ENCODE measurements around the gene KRTAP5-7.
"Not testable (repeated sequence)": the region's sequence is repeated elsewhere in the genome, so short reads cannot be mapped to it uniquely, and the experiment has no call there.

Gene KRTAP5-7

DNA sequence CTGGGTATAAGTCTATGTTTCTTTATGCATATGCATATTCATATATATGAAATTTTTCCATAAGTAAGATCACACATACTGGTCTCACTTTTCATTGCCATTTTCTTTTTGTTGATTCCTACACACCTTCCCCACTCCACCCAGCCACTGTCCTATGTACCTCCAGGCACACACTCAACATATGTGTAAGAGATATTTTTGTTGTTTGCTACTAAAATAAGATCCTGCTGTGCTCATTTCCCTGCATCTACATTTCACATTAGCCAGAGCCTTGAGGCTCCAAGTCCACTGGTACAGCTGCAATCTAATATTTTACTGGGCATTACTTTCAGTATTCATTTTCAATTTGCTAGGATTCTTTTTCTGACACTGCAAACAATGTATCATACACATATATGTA, 30.2 kb downstream of the KRTAP5-7 start:
- DNase-seq (ENCODE audit: low read depth in 2 of 2) = no peak

DNA sequence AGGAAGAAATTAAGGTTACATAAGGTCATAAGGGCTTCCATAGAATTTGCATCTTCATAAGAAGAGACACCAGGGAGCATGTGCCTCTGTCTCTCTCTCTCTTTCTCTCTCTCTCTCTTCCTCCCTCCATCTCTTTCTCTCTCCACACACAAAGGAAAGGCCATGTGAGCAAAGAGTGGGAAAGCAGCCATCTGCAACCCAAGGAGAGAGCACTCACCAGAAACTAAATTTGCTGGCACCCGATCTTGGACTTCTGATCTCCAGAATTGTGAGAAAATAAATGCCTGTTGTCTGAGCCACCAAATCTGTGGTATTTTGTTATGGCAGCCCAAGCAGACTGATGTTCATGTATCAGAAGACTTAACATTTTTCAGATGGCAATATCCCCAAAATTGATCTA, 31.9 kb downstream of the KRTAP5-7 start:
- no peak for DNase-seq (ENCODE audit: low read depth in 2 of 2)

GRCh38 chr11:71562120-71562519, 35.1 kb downstream of the KRTAP5-7 start:
- no peak for DNase-seq (ENCODE audit: low read depth in 2 of 2)

- DNase-seq (ENCODE audit: low read depth in 2 of 2) = peak in 1 of 2 donors; percentile 11
These were observed 36.3 kb downstream of the KRTAP5-7 start for GRCh38 chr11:71563406-71563805.

DNA sequence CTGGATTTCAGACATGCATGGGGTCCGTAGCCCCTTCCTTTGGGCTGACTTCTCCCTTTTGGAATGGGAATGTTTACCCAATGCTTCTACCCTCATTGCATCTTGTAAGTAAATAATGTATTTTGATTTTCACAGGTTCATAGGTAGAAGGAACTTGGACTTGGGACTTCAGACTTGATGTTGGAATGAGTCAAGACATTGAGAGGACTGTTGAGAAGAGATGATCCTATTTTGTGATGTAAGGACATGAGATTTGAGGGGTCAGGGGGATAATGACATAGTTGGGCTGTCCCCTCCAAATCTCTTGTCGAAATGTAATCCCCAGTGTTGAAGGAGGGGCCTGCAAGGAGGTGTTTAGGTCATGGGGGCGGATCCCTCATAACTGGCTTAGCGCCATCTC, 37.4 kb downstream of the KRTAP5-7 start:
- no peak for DNase-seq (ENCODE audit: low read depth in 2 of 2)

DNA sequence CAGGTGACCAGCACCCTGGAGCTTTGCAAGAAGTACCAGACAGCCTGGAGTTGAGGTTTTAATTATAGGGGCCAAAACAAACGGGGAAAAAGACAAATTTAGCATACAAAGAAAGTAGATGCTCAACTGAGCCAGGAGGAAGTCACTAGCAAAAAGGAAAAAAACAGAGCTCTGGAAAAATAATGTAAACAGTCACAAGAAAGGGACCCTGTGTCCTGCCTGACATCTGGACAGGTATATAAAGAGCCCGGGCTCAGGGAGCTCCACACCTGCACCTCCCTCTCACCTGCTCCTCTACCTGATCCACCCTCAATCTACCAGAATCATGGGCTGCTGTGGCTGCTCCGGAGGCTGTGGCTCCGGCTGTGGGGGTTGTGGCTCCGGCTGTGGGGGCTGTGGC, 38.2 kb downstream of the KRTAP5-7 start, which contains the start of gene KRTAP5-10:
Gene KRTAP5-10 (plus strand): TSS at position 301 of the 400 bp plus-strand sequence. CDS start 25 bp downstream, at position 326.
- no peak for DNase-seq (ENCODE audit: low read depth in 2 of 2)

DNA sequence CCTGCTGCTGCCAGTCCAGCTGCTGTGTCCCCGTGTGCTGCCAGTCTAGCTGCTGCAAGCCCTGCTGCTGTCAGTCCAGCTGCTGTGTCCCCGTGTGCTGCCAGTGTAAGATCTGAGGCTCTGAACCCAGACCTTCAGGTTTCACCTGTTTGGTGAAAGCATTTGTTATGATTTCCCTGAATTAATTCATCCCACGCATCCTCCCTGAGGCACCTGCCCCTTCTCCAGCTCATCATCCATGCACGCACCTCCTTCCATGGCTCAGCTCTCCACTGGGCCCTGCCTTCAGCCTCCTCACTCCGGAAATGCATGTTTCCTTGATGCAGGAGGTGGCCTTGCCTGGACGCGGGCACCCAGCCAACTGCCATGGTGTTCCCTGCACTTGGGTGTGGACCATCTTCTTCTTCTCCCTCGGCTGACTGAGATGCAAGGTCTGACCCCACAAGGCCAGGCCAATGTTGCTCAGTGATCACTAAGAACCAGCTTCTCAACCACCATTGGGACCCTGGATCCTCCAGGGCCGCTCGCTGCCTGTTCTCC, 39.1 kb downstream of the KRTAP5-7 start:
- DNase-seq (ENCODE audit: low read depth in 2 of 2) = no peak

- not testable (repeated sequence) for DNase-seq (ENCODE audit: low read depth in 2 of 2)
These were observed 39.8 kb downstream of the KRTAP5-7 start for GRCh38 chr11:71566626-71567599.

DNA sequence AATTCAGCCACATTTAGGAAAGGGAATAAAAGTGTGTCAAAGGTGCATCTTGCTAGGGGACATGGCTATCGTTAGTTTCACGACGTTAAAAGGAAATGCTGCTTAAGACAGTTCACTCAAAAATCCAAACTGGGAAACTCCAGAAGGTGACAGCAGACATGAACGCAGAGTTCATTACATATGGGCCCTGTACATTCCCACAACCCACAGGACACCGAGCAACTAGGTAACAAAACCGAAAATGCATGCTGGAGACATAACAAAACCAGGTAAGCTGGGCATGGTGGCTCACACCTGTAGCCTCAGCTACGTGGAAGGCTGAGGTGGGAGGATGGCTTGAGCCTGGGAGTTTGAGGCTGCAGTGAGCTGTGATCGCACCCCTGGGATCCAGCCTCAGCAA, 40.6 kb downstream of the KRTAP5-7 start:
- not testable (repeated sequence) for DNase-seq (ENCODE audit: low read depth in 2 of 2)

GRCh38 chr11:71568704-71569349, 41.8 kb downstream of the KRTAP5-7 start:
- no peak for DNase-seq (ENCODE audit: low read depth in 2 of 2)

DNA sequence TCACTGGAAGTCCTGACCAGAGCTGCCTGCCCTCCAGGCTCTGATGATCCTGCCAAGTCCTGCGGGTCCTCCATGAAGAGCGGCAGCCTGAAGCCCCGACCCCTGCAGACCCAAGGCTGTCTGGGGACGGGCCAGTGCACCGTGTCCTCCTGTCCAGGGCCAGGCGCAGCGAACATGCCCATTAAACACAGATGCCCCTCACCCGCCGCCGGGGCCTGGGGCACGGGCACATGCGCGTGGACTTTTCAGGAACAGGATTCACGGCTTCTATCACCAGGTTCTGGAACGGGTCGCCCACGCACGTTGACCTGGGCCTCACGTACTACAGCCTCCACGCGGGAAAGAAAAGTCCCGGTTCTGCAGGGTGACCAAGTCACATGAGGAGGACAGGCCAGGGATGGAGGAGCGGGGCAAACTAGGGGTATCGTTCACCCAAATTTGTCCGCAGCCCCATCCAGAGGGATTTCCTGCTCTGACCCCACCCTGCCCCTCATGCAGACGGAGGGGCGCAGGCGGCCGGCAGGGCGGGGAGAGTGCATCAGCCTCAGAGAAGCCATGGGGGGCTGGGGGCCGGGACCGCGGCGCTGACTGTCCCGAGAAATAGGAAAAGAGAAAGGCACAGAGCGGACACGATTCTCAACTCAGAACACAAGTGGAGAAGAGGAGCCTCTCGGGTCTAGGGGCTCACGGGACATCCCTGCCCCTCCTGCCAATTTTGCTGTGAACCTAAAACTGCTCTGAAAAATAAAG, 44.2 kb downstream of the KRTAP5-7 start:
- not testable (repeated sequence) for DNase-seq (ENCODE audit: low read depth in 2 of 2)

GRCh38 chr11:71572811-71573210, 45.7 kb downstream of the KRTAP5-7 start:
- DNase-seq (ENCODE audit: low read depth in 2 of 2) = no peak

DNA sequence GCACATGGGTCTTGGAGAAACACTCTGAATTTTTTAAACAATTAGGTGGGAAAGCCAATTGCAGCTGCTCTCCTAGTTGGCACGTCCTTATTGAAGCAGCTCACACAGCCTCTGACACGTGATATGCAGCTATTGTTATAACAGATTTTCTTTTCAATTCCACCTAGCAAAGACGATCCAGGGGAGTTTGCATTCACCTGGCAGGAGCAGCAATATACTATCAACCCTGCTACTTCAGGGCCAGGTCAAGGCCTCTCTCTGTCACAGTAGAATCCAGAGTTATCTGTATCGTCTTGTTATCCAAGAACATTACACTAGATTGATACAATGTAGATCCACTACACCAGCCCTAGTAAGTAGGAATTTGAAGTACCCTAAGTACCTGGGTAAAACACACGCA, 47.4 kb downstream of the KRTAP5-7 start:
- DNase-seq (ENCODE audit: low read depth in 2 of 2) = no peak

- DNase-seq (ENCODE audit: low read depth in 2 of 2) = no peak
These were observed 48.8 kb downstream of the KRTAP5-7 start for GRCh38 chr11:71575723-71576424.

GRCh38 chr11:71576688-71577465, 49.8 kb downstream of the KRTAP5-7 start:
- DNase-seq (ENCODE audit: low read depth in 2 of 2) = not testable (repeated sequence)

- no peak for DNase-seq (ENCODE audit: low read depth in 2 of 2)
These were observed 50.5 kb downstream of the KRTAP5-7 start for GRCh38 chr11:71577469-71578004.

Data from stimulated activated CD4-positive, alpha-beta T cell treated with anti-CD3 and anti-CD28 coated beads, Interleukin-4, amount 100 ng/mL, for 48 hours (primary cell).